Fibroblast of pulmonary artery (primary cell): ENCODE results near the gene PRPF31.

Experiments
- DNase-seq: peaks from one replicate; pipeline ENCODE4 v3.0.0-alpha.2; 2010; ENCODE audit warnings: low read depth
- H3K4me3 ChIP-seq: replicated peaks from 2 replicates; pipeline ENCODE4 v1.5.1; 2011; ENCODE audit warnings: low read depth, mild to moderate bottlenecking, control low read depth, low read length, moderate library complexity
- CTCF ChIP-seq: IDR thresholded peaks from 2 replicates; pipeline ENCODE4 v1.5.1; 2011; ENCODE audit warnings: mild to moderate bottlenecking, control low read depth, low read length, inconsistent platforms; ENCODE audit errors: missing control alignments

Gene PRPF31

DNA sequence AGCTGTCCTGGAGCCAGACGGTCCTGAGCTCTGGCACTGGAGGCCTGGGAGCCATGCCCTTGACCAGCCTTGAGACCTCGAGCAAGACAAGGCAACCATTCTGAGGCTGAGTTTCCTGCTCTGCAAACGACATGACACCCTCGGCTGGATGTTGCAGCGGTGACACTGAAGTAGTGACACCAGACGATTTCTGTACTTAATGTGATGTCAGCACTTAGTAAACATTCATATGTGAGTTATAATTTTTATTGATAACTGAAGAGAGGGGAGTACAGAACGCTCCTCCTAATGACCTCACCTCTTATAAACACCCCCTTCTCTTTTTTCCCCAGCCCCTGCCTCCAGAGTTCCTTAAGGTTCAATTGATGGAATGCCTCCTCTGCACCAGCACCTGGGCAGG lies 7.1 kb upstream of the PRPF31 start:
- DNase-seq: no peak

GRCh38 chr19:54109651-54110050 lies 5.9 kb upstream of the PRPF31 start:
- H3K4me3 ChIP-seq: no peak overlapping the region
- TF ChIP-seq CTCF: no peak
- DNase-seq: no peak

More for the DNA sequence above, 7.1 kb upstream of the PRPF31 start:
- H3K4me3 ChIP-seq: no peak overlapping the region
- no peak for TF ChIP-seq CTCF

- peak; percentile 42 for DNase-seq
- peak overlapping the region; percentile 82 for H3K4me3 ChIP-seq
- TF ChIP-seq CTCF: no peak
Measured at GRCh38 chr19:54114340-54115108, 1.0 kb upstream of the PRPF31 start.

- no peak for DNase-seq
- no peak overlapping the region for H3K4me3 ChIP-seq
- no peak for TF ChIP-seq CTCF
Measured at GRCh38 chr19:54121259-54121658, 5.7 kb downstream of the PRPF31 start.

GRCh38 chr19:54123682-54124081 lies 8.1 kb downstream of the PRPF31 start:
- no peak for DNase-seq
- no peak for TF ChIP-seq CTCF
- H3K4me3 ChIP-seq: no peak overlapping the region

DNA sequence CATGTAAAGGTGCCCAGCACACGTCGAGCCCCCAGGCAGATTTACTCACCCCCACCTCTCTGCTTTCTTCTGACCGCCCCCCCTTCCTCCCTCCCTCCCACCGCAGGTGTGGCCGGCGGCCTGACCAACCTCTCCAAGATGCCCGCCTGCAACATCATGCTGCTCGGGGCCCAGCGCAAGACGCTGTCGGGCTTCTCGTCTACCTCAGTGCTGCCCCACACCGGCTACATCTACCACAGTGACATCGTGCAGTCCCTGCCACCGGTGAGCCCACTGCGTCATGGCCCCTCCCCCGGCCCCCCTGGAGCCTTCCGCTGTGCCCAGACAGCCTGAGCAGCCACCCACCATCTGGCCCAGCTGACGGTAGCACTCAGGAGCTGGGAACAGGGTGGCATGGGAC lies 8.8 kb downstream of the PRPF31 start:
- DNase-seq: no peak
- H3K4me3 ChIP-seq: no peak overlapping the region
- no peak for TF ChIP-seq CTCF

GRCh38 chr19:54125713-54126112 lies 10.2 kb downstream of the PRPF31 start:
- H3K4me3 ChIP-seq: no peak overlapping the region
- no peak for DNase-seq
- no peak for TF ChIP-seq CTCF
